SIG-M5 (cell line): ENCODE data around the gene AGAP1.
"Not testable (repeated sequence)": the region's sequence is repeated elsewhere in the genome, so short reads cannot be mapped to it uniquely, and the experiment has no call there.

Experiments
- DNase-seq: peaks from one replicate; lab custom pipeline; 2025; lab: John Stamatoyannopoulos, UW

AGAP1 gene

GRCh38 chr2:236129935-236130334 lies 636.1 kb downstream of the AGAP1 start:
- DNase-seq, result no peak

- DNase-seq, result no peak
Observed at GRCh38 chr2:236130349-236130998, 636.6 kb downstream of the AGAP1 start.

GRCh38 chr2:236131073-236131692 lies 637.3 kb downstream of the AGAP1 start:
- DNase-seq, result no peak

GRCh38 chr2:236133410-236134012 lies 639.7 kb downstream of the AGAP1 start:
- no peak for DNase-seq

GRCh38 chr2:236136538-236136937 lies 642.7 kb downstream of the AGAP1 start:
- no peak for DNase-seq

- no peak for DNase-seq
Observed at GRCh38 chr2:236137066-236137465, 643.2 kb downstream of the AGAP1 start.

- not testable (repeated sequence) for DNase-seq
Observed at GRCh38 chr2:236141616-236142015, 647.8 kb downstream of the AGAP1 start.

GRCh38 chr2:236143811-236144210 lies 650.0 kb downstream of the AGAP1 start:
- no peak for DNase-seq

GRCh38 chr2:236146436-236146835 lies 652.6 kb downstream of the AGAP1 start:
- no peak for DNase-seq

- no peak for DNase-seq
Observed at GRCh38 chr2:236155406-236155805, 661.6 kb downstream of the AGAP1 start.

GRCh38 chr2:236156095-236156859 lies 662.4 kb downstream of the AGAP1 start:
- DNase-seq, result no peak

GRCh38 chr2:236156860-236157194 lies 663.0 kb downstream of the AGAP1 start:
- no peak for DNase-seq

- DNase-seq, result no peak
Observed at GRCh38 chr2:236157366-236157765, 663.5 kb downstream of the AGAP1 start.

GRCh38 chr2:236157815-236158498 lies 664.1 kb downstream of the AGAP1 start:
- DNase-seq, result no peak

GRCh38 chr2:236158969-236159777 lies 665.3 kb downstream of the AGAP1 start:
- no peak for DNase-seq

- no peak for DNase-seq
Observed at GRCh38 chr2:236159778-236160170, 665.9 kb downstream of the AGAP1 start.

GRCh38 chr2:236160366-236161081 lies 666.7 kb downstream of the AGAP1 start:
- DNase-seq, result no peak

GRCh38 chr2:236161082-236161462 lies 667.2 kb downstream of the AGAP1 start:
- DNase-seq, result no peak

- DNase-seq, result no peak
Observed at GRCh38 chr2:236161531-236161930, 667.7 kb downstream of the AGAP1 start.

GRCh38 chr2:236162031-236162845 lies 668.4 kb downstream of the AGAP1 start:
- no peak for DNase-seq
